ENCODE measurements around the gene NECTIN3. TPM values are rescaled to one million over a fixed set of nuclear protein-coding genes. Genes with fewer than 3 reads are reported as not detected.

NECTIN3 gene
- total and polyA plus RNA-seq, 10 of the 15 experiments (the other 5 are each of a cell fraction or from before 2014, with no cell fraction given) = 0.21 TPM; not detected in 9

DNA sequence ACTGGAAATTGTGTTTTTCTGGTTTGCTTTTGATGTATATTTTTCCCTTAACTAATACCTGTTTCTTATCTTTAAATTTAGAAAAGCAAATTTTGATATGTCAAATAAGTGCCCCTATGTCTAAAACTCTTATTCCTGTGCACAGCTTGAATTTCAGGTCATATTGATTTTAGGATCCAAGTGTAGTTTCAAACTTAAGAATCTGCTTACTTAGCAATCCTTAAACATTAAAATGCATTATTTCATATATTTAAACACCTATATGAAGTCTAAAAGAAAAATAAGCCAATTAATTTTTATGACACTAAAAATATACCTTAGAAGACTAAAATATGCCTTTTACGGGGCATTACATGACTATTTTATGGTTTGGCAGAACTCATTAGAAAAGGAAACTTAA is 59.2 kb downstream of the NECTIN3 start:
- ChIA-PET CTCF (no interaction called here), POLR2A (no interaction called here), SMC1A (ENCODE audit: uncharacterized antibody, unreplicated experiment) (no interaction called here), RAD21 (ENCODE audit: unreplicated experiment) (no interaction called here)
- H2AFZ ChIP-seq (ENCODE audit: control insufficient read depth, low read depth, low read length) = no peak overlapping the region
- no peaks in the 10 kb centered on the region for H3K9me3 ChIP-seq (replicated peaks; ENCODE audit: control insufficient read depth, insufficient read depth, low read length)
- H4K20me1 ChIP-seq (ENCODE audit: control insufficient read depth, insufficient read depth) = no peaks in the 10 kb centered on the region
- FAIRE-seq (no peak), ATAC-seq (no peak), DNase-seq (ENCODE audit: low read depth, low spot score) (no peak)
- H3K4me2 ChIP-seq (ENCODE audit: control insufficient read depth, insufficient read depth) = no peak overlapping the region
- no peak overlapping the region for H3K4me3 ChIP-seq
- H3K9ac ChIP-seq (ENCODE audit: control insufficient read depth, insufficient read depth, low read length) = no peak overlapping the region
- H3K79me2 ChIP-seq (ENCODE audit: control insufficient read depth, insufficient read depth, low read length) = no peaks in the 10 kb centered on the region
- no TSS peak for BruUV-seq (replicated peaks)
- no peaks in the 10 kb centered on the region for H3K27me3 ChIP-seq (replicated peaks in 1 of 2; ENCODE audit: control insufficient read depth in 2 of 2, insufficient read depth in 2 of 2, low read length in 1 of 2)
- H3K4me1 ChIP-seq (ENCODE audit: control insufficient read depth, insufficient read depth, low read length) = no peaks in the 10 kb centered on the region
- intact Hi-C loops (cut with micrococcal nuclease; ENCODE audit: unreplicated experiment) = no loop called here
- in situ Hi-C loops (cut with MboI) = no loop called here
- WGBS (ENCODE audit: insufficient coverage, insufficient replicate concordance, low lambda C conversion rate, missing lambda C conversion rate) = 41% methylated on average over 1 of the region's 1 CpG
- no peaks in the 10 kb centered on the region for H3K36me3 ChIP-seq (ENCODE audit: control insufficient read depth in 2 of 2, insufficient read depth in 2 of 2, low read length in 1 of 2)
- H3K27ac ChIP-seq (ENCODE audit: control insufficient read depth, insufficient read depth) = no peak overlapping the region
- TF ChIP-seq BCL3 (IDR thresholded peaks at IDR 0.05; ENCODE audit: borderline replicate concordance, insufficient read depth, low read depth, low read length, poor library complexity, severe bottlenecking) (no peak), SRF (IDR thresholded peaks at IDR 0.05; ENCODE audit: low read depth in 2 of 2, low read length in 2 of 2) (no peak), POU2F2 (IDR thresholded peaks at IDR 0.05; ENCODE audit: borderline replicate concordance, low read depth, low read length) (no peak), MXI1 (IDR thresholded peaks at IDR 0.05; ENCODE audit: low read depth, low read length) (no peak), E4F1 (IDR thresholded peaks at IDR 0.05; ENCODE audit: borderline replicate concordance, partially characterized antibody) (no peak), ZNF622 (IDR thresholded peaks at IDR 0.05) (no peak), TBL1XR1 (IDR thresholded peaks at IDR 0.05; ENCODE audit: low read depth, low read length) (no peak), ATF7 (IDR thresholded peaks at IDR 0.05; ENCODE audit: low read depth) (no peak), DPF2 (IDR thresholded peaks at IDR 0.05) (no peak), TAF1 (IDR thresholded peaks at IDR 0.05; ENCODE audit: borderline replicate concordance, low read depth, low read length) (no peak), MEF2B (IDR thresholded peaks at IDR 0.05; ENCODE audit: partially characterized antibody, poor library complexity, severe bottlenecking) (no peak), CEBPZ (IDR thresholded peaks at IDR 0.05; ENCODE audit: low read depth, low read length) (no peak), HDAC6 (IDR thresholded peaks at IDR 0.05; ENCODE audit: unreplicated experiment) (no peak), POLR2AphosphoS5 (IDR thresholded peaks at IDR 0.05; ENCODE audit: low read length) (no peak), E2F8 (IDR thresholded peaks at IDR 0.05; ENCODE audit: low read depth, partially characterized antibody) (no peak)

Data from GM12878 (cell line).